Right ventricle myocardium inferior (tissue), 1 donor: ENCODE measurements around the gene CLDN5. TPM values are rescaled to one million over a fixed set of nuclear protein-coding genes. Genes with fewer than 3 reads are reported as not detected.

Experiments used
- ATAC-seq: fragments of 200-7000 bp; cut with Tn5 transposase; one replicate; pipeline ENCODE4 v1.9.1; 2020; ENCODE audit warnings: mild to moderate bottlenecking, moderate library complexity
- DNase-seq: peaks from one replicate; pipeline ENCODE4 v3.0.0; 2021; ENCODE audit errors: missing footprints
- intact Hi-C: fragments of 100-400 bp; cut with DNase I; formaldehyde crosslinking; loops from one replicate; pipeline ENCODE4 v1.11.0; 2022
- total RNA-seq: library from RNA; stranded (reverse); fragmentation: NEBNext Ultra II Directional; extraction: Animal tissue kit (Norgen Biotek cat#: 25700); gene quantifications from one replicate; pipeline ENCODE4 v1.2.1, GENCODE V29; 2021
- donor health status: DM: no; HTN: yes; CAD: no; lungs with severe emphysema.

Gene CLDN5
- total RNA-seq, 1 donor from 2014 or later: 29.9 TPM

DNA sequence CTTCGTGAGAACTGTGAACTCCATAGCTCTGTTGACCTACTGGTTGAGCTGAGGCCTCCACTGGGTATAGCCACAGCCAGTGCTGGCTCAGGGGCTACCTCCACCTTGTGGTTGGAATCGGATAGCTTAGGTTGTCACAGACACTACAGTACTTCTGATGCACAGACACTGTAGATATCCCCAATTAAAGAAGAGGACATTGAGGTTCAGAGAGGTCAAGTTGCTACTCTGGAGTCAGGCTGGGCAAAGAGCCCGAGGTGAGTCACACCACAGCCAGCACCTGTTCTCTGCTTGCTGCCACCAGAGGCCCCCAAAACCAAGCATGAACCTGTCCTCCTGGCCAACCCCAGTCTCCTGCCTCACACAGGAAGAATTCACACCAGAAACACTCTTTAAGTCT is 50.6 kb downstream of the CLDN5 start:
- ATAC-seq (no peak), DNase-seq (no peak)

More for the DNA sequence above, 50.6 kb downstream of the CLDN5 start:
- intact Hi-C loops: no loop called here

Other genes with a start within 250 kb of the CLDN5 start
- 8.3 TPM for gene CLTCL1, start 232.7 kb downstream of the CLDN5 start, total RNA-seq
- 17.4 TPM for gene HIRA, start 92.7 kb downstream of the CLDN5 start, total RNA-seq
- 60.4 TPM for gene MRPL40, start 91.9 kb downstream of the CLDN5 start, total RNA-seq
- 63.3 TPM for gene C22orf39, start 76.7 kb downstream of the CLDN5 start, total RNA-seq
- 45.8 TPM for gene UFD1, start 45.2 kb downstream of the CLDN5 start, total RNA-seq
- gene CDC45, start 44.5 kb downstream of the CLDN5 start, total RNA-seq: 0.76 TPM
- gene SEPTIN5, start 190.1 kb upstream of the CLDN5 start, total RNA-seq: 120 TPM
- not detected for gene GP1BB, start 199.1 kb upstream of the CLDN5 start, total RNA-seq
- gene TBX1, start 236.4 kb upstream of the CLDN5 start, total RNA-seq: 3.6 TPM